Subcutaneous abdominal adipose tissue (tissue), 5 donors: Measurements from ENCODE around the gene RNF17.

Experiments
- H3K27ac ChIP-seq: one replicate; pipeline ENCODE4 v1.7.0; 2013; ENCODE audit warnings: low read depth, mild to moderate bottlenecking, inconsistent platforms, low read length, moderate library complexity
- H3K27me3 ChIP-seq, 5 donors: one replicate each; pipeline ENCODE4 v1.7.0; 2013; ENCODE audit warnings: low read length in 5 of 5, inconsistent platforms in 1 of 5; ENCODE audit not compliant: control insufficient read depth in 5 of 5, insufficient read depth in 4 of 5
- H3K36me3 ChIP-seq, 5 donors: one replicate each; pipeline ENCODE4 v1.7.0; 2013; ENCODE audit warnings: low read length in 5 of 5; ENCODE audit not compliant: control insufficient read depth in 5 of 5, insufficient read depth in 5 of 5
- H3K4me1 ChIP-seq, 5 donors: one replicate each; pipeline ENCODE4 v1.7.0; 2013; ENCODE audit warnings: low read length in 5 of 5, mild to moderate bottlenecking in 3 of 5, moderate library complexity in 1 of 5; ENCODE audit not compliant: control insufficient read depth in 5 of 5, insufficient read depth in 5 of 5
- H3K4me3 ChIP-seq, 5 donors: one replicate each; pipeline ENCODE4 v1.7.0; 2013; ENCODE audit warnings: low read length in 5 of 5, low read depth in 1 of 5
- H3K9ac ChIP-seq, 5 donors: one replicate each; pipeline ENCODE4 v1.7.0; 2013; ENCODE audit warnings: low read length in 5 of 5, mild to moderate bottlenecking in 4 of 5, moderate library complexity in 3 of 5
- H3K9me3 ChIP-seq, 5 donors: one replicate each; pipeline ENCODE4 v1.7.0; 2013; ENCODE audit warnings: low read length in 5 of 5; ENCODE audit not compliant: control insufficient read depth in 5 of 5
- donor health status: healthy.
- donor health status: healthy.
- donor health status: healthy.
- donor health status: healthy.
- donor health status: healthy.

The RNF17 gene

DNA sequence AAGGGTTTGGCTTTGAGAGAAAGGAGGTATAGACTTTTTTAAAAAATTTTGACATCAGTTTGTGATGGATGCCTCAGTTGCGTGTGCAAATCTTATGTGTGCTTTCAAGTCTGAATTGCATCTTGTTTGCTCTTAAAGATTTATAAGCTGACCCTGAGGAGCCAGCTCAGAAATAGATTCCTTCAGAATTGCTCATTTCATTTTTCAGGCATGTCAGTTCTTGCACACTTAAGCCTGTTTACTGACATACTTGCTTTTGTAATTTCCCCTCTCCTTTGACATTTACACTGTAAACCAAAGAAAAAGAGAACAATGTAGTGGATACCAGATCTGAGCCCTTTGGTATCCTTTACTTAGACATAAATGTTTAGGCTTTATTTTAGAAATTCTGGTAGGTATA lies 87.6 kb downstream of the RNF17 start:
- Histone ChIP-seq H3K27ac (no peak overlapping the region), H3K9ac (no peak overlapping the region), H3K4me1 (no peaks in the 10 kb centered on the region), H3K27me3 (no peaks in the 10 kb centered on the region), H3K36me3 (no peaks in the 10 kb centered on the region), H3K4me3 (no peak overlapping the region), H3K9me3 (no peaks in the 10 kb centered on the region)

- Histone ChIP-seq H3K27me3 (no peaks in the 10 kb centered on the region), H3K27ac (no peak overlapping the region), H3K36me3 (no peaks in the 10 kb centered on the region), H3K9ac (no peak overlapping the region), H3K4me1 (no peaks in the 10 kb centered on the region), H3K4me3 (no peak overlapping the region), H3K9me3 (no peaks in the 10 kb centered on the region)
These were observed 90.3 kb downstream of the RNF17 start for GRCh38 chr13:24854311-24854710.

- Histone ChIP-seq H3K4me3 (no peak overlapping the region), H3K9ac (no peak overlapping the region), H3K4me1 (no peaks in the 10 kb centered on the region), H3K36me3 (no peaks in the 10 kb centered on the region), H3K27ac (no peak overlapping the region), H3K9me3 (no peaks in the 10 kb centered on the region), H3K27me3 (no peaks in the 10 kb centered on the region)
These were observed 95.0 kb downstream of the RNF17 start for GRCh38 chr13:24858953-24859352.

GRCh38 chr13:24860770-24861169 lies 96.8 kb downstream of the RNF17 start:
- no peak overlapping the region for H3K4me3 ChIP-seq
- no peak overlapping the region for H3K27ac ChIP-seq
- H3K4me1 ChIP-seq: no peaks in the 10 kb centered on the region
- H3K9me3 ChIP-seq: no peaks in the 10 kb centered on the region
- no peaks in the 10 kb centered on the region for H3K36me3 ChIP-seq
- no peak overlapping the region for H3K9ac ChIP-seq
- no peaks in the 10 kb centered on the region for H3K27me3 ChIP-seq

- H3K4me1 ChIP-seq: no peaks in the 10 kb centered on the region
These were observed 97.8 kb downstream of the RNF17 start for GRCh38 chr13:24861617-24862362.

GRCh38 chr13:24863748-24864540 lies 100.0 kb downstream of the RNF17 start:
- Histone ChIP-seq H3K4me1 (no peaks in the 10 kb centered on the region), H3K9ac (no peak overlapping the region), H3K4me3 (no peak overlapping the region), H3K27ac (no peak overlapping the region), H3K27me3 (no peaks in the 10 kb centered on the region), H3K9me3 (no peaks in the 10 kb centered on the region), H3K36me3 (no peaks in the 10 kb centered on the region)

More at GRCh38 chr13:24861617-24862362, 97.8 kb downstream of the RNF17 start:
- Histone ChIP-seq H3K4me3 (no peak overlapping the region), H3K9ac (no peak overlapping the region), H3K27me3 (no peaks in the 10 kb centered on the region), H3K9me3 (no peaks in the 10 kb centered on the region), H3K36me3 (no peaks in the 10 kb centered on the region), H3K27ac (no peak overlapping the region)

GRCh38 chr13:24864579-24864978 lies 100.6 kb downstream of the RNF17 start:
- H3K9ac ChIP-seq: no peak overlapping the region
- H3K4me1 ChIP-seq: no peaks in the 10 kb centered on the region
- no peak overlapping the region for H3K27ac ChIP-seq
- H3K9me3 ChIP-seq: no peaks in the 10 kb centered on the region
- no peaks in the 10 kb centered on the region for H3K36me3 ChIP-seq
- peaks cover 0 to 2% (median 0%) of the 10 kb centered on the region in 5 donors for H3K27me3 ChIP-seq
- H3K4me3 ChIP-seq: no peak overlapping the region

DNA sequence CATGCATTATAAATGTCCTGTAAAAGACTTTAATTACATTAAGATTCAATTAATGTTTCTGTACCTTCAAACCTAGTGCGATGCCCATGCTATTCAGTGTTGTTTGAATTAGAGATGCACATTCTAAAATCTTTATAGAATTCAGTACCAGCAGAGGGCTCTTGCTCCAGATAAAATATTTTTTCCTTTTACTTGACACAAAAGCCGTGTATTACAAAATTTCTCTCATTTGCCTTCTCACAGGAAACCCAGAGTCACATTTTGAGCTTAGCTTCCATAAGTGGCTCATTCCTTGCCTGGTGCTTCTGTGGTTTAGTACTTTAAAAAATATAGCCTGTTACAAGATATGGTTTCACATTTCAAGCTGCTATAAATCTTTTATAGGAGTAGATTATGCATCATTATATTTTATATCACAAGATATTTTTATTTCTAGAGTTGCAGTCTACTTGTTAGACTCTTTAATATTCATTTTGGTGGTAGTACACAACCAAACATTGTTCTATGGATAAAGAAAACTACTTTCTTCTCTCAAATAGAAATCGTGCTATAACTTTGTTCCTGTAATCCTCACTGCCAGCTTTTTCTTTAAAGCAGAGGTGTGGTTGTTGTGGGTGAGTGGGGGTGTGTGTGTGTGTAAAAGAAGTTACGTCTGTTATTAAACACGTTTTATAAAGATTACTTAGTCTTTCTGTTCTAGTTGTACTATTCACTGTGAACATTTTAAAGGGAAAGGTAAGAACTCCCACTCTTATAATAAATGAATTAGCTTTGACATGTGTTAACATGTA lies 101.4 kb downstream of the RNF17 start:
- peaks cover 0 to 2% (median 0%) of the 10 kb centered on the region in 5 donors for H3K27me3 ChIP-seq
- no peak overlapping the region for H3K27ac ChIP-seq
- no peaks in the 10 kb centered on the region for H3K9me3 ChIP-seq
- H3K9ac ChIP-seq: no peak overlapping the region
- no peak overlapping the region for H3K4me3 ChIP-seq
- no peaks in the 10 kb centered on the region for H3K36me3 ChIP-seq
- no peaks in the 10 kb centered on the region for H3K4me1 ChIP-seq

GRCh38 chr13:24866488-24866887 lies 102.5 kb downstream of the RNF17 start:
- H3K27ac ChIP-seq: no peak overlapping the region
- no peaks in the 10 kb centered on the region for H3K4me1 ChIP-seq
- H3K27me3 ChIP-seq: peaks cover 0 to 2% (median 0%) of the 10 kb centered on the region in 5 donors
- no peaks in the 10 kb centered on the region for H3K9me3 ChIP-seq
- H3K36me3 ChIP-seq: no peaks in the 10 kb centered on the region
- no peak overlapping the region for H3K4me3 ChIP-seq
- no peak overlapping the region for H3K9ac ChIP-seq

DNA sequence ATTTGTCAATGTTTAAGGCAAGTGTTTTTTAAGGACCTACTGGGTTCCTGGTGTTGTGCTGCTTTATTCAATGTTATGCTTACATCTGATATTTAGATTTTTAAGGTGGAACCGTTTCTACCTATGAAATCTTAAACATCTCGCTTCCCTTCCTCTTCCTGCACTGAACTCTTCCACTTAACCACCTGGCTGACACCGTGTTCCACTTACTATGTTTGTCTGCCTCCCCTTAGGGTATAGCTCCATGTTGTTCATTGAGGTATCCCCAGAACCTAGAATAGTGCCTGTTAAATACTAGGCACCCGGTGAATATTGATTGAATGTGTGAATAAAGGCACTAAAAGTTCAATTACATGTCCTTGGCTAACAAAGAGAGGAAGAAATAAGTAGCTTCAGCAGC lies 104.9 kb downstream of the RNF17 start:
- H3K36me3 ChIP-seq: no peaks in the 10 kb centered on the region
- no peak overlapping the region for H3K4me3 ChIP-seq
- H3K9ac ChIP-seq: no peak overlapping the region
- H3K4me1 ChIP-seq: no peaks in the 10 kb centered on the region
- H3K27me3 ChIP-seq: peaks cover 0 to 2% (median 0%) of the 10 kb centered on the region in 5 donors
- H3K27ac ChIP-seq: no peak overlapping the region
- H3K9me3 ChIP-seq: no peaks in the 10 kb centered on the region
